ENCODE data around the gene UBE2Q2. TPM values are rescaled to one million over a fixed set of nuclear protein-coding genes. Genes with fewer than 3 reads are reported as not detected.
"Not testable (repeated sequence)": the region's sequence is repeated elsewhere in the genome, so short reads cannot be mapped to it uniquely, and the experiment has no call there.

UBE2Q2 gene
- total RNA-seq, 2 experiments from 2014 or later: 29.3 to 33.5 TPM

DNA sequence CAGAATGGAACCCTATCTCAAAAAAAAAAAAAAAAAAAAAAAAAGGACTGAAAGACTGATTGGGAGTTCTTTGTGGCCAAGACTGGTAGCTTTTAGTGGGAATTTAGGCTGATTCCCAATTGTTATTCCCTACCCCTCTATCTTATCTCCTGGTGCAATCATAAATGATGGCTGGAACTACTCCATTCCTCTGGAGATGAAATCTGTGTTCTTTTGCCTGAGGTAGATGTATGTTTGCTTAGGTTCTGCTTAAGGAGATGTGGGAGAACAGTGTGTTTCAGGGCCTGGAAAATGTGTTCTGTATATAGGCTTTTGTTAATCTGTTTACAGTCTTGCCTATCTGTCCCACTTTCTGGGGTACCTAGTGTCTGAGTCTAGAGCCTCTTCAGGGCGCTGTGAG, 19.5 kb downstream of the UBE2Q2 start:
- ATAC-seq (ENCODE audit: poor library complexity): no peak
- CTCF ChIA-PET: interaction anchor here (1.6 kb wide), 1 partner anchor 20 kb away, joined by 3 read pairs; the partner anchor contains the start of gene UBE2Q2

DNA sequence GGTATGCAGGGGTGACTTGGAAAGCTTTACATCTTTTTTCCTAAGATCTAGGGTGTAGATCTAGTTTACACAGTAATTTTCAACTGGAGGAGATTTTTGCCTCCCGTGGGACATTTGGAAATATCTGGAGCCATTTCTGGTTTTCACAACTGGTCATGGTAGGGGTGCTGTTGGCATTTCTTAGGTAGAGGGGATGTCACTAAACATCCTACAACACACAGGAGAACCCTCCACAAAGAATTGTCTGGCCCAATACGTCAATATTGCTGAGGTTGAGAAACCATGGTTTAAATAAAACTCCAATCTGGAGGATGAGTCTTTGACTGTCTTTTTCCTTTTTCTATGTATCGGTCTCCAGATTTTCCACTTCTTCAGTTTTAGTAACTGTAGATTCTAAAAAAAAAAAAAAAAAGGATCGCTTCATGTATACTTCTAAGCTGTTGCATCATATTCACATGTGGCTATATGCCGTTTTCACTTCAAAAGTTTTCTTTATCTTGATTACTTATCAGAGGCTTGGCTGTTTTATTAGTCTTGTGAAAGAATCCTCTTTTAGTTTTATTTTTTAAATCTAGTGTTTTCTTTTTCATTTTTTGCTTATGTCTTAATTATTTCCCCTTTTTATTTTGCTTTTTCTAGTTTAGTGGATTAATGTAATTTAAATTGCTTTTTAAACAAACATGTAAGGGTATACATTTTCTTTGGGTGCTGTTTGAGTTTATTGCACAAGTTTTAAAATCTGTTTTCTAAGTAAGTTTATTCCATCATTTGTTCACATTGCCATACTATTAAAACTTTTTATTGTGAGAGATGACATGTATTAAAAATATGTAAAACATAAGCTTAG, 21.2 kb downstream of the UBE2Q2 start:
- Mint-ChIP-seq H3K36me3 (ENCODE audit: low read depth) (peaks cover 91% of the 10 kb centered on the region), H3K4me1 (ENCODE audit: low read depth) (peaks cover 66% of the 10 kb centered on the region), H3K4me3 (no peak overlapping the region), H3K27ac (no peak overlapping the region), H3K27me3 (no peaks in the 10 kb centered on the region), H3K9me3 (no peaks in the 10 kb centered on the region)
- Histone ChIP-seq H3K27ac (ENCODE audit: low read depth in 1 of 2, low read length in 2 of 2) (no peak overlapping the region), H3K4me1 (ENCODE audit: insufficient read depth, low read length) (no peaks in the 10 kb centered on the region), H3K36me3 (ENCODE audit: insufficient read depth, low read length) (peaks cover 41% of the 10 kb centered on the region), H3K27me3 (ENCODE audit: control insufficient read depth in 1 of 2, insufficient read depth in 2 of 2, low read length in 2 of 2) (no peaks in the 10 kb centered on the region), H3K9me3 (ENCODE audit: control insufficient read depth in 1 of 2, insufficient read depth in 1 of 2, low read length in 2 of 2) (no peaks in the 10 kb centered on the region), H3K4me3 (ENCODE audit: low read length) (no peak overlapping the region)
- ChIA-PET CTCF (interaction anchor here (0.6 kb wide), 1 partner anchor 9 kb away, joined by 3 read pairs; no protein-coding TSS in a partner anchor), POLR2A (no interaction called here)
- intact Hi-C loops (cut with DNase I, micrococcal nuclease): loop anchor here in 1 of 2 experiments (5.0 kb wide), 1 partner anchor 38 kb away; the partner anchor contains the start of gene FBXO22
- no peak for DNase-seq
- TF ChIP-seq, protein P1, sequence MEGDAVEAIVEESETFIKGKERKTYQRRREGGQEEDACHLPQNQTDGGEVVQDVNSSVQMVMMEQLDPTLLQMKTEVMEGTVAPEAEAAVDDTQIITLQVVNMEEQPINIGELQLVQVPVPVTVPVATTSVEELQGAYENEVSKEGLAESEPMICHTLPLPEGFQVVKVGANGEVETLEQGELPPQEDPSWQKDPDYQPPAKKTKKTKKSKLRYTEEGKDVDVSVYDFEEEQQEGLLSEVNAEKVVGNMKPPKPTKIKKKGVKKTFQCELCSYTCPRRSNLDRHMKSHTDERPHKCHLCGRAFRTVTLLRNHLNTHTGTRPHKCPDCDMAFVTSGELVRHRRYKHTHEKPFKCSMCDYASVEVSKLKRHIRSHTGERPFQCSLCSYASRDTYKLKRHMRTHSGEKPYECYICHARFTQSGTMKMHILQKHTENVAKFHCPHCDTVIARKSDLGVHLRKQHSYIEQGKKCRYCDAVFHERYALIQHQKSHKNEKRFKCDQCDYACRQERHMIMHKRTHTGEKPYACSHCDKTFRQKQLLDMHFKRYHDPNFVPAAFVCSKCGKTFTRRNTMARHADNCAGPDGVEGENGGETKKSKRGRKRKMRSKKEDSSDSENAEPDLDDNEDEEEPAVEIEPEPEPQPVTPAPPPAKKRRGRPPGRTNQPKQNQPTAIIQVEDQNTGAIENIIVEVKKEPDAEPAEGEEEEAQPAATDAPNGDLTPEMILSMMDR (IDR thresholded peaks at IDR 0.05): no peak
- ATAC-seq (ENCODE audit: poor library complexity): no peak

More for the DNA sequence above, 19.5 kb downstream of the UBE2Q2 start:
- Mint-ChIP-seq H3K27ac (no peak overlapping the region), H3K9me3 (no peaks in the 10 kb centered on the region), H3K27me3 (no peaks in the 10 kb centered on the region), H3K4me1 (ENCODE audit: low read depth) (peaks cover 77% of the 10 kb centered on the region), H3K4me3 (no peak overlapping the region), H3K36me3 (ENCODE audit: low read depth) (peaks cover 91% of the 10 kb centered on the region)
- TF ChIP-seq, protein P1 (IDR thresholded peaks at IDR 0.05): no peak
- no peak overlapping the region for H3K27ac ChIP-seq (ENCODE audit: low read depth in 1 of 2, low read length in 2 of 2)
- intact Hi-C loops (cut with DNase I, micrococcal nuclease): loop anchor here in 1 of 2 experiments (2.0 to 5.0 kb wide), 2 partner anchors 18 to 40 kb away; partner anchors contain the start of gene FBXO22
- no peaks in the 10 kb centered on the region for H3K4me1 ChIP-seq (ENCODE audit: insufficient read depth, low read length)
- no peak for DNase-seq
- POLR2A ChIA-PET: interaction anchor here (1.1 kb wide), 1 partner anchor 20 kb away, joined by 4 read pairs; no protein-coding TSS in a partner anchor
- no peaks in the 10 kb centered on the region for H3K27me3 ChIP-seq (ENCODE audit: control insufficient read depth in 1 of 2, insufficient read depth in 2 of 2, low read length in 2 of 2)
- H3K9me3 ChIP-seq (ENCODE audit: control insufficient read depth in 1 of 2, insufficient read depth in 1 of 2, low read length in 2 of 2): no peaks in the 10 kb centered on the region
- peaks cover 45% of the 10 kb centered on the region for H3K36me3 ChIP-seq (ENCODE audit: insufficient read depth, low read length)
- no peak overlapping the region for H3K4me3 ChIP-seq (ENCODE audit: low read length)

DNA sequence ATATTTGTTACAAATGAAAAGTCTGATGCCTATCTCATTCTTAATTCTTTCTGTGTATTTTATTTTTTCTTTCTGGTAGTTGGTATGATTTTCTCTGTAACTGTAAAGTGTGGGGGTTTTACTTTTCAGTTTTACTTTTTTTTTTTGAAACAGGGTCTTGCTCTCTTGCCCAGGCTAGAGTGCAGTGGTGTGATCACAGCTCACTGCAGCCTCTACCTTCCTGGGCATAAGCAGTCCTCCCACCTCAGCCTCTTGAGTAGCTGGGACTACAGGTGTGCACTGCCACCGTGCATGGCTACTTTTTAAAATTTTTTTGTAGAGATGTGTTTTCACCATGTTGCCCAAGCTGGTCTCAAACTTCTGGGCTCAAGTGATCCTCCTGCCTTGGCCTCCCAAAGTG, 22.8 kb downstream of the UBE2Q2 start:
- H3K9me3 ChIP-seq (ENCODE audit: control insufficient read depth in 1 of 2, insufficient read depth in 1 of 2, low read length in 2 of 2); H3K27me3 Mint-ChIP-seq; H3K27ac ChIP-seq (ENCODE audit: low read depth in 1 of 2, low read length in 2 of 2); H3K27me3 ChIP-seq (ENCODE audit: control insufficient read depth in 1 of 2, insufficient read depth in 2 of 2, low read length in 2 of 2); CTCF ChIA-PET; intact Hi-C loops (cut with DNase I, micrococcal nuclease); H3K4me3 Mint-ChIP-seq; H3K4me3 ChIP-seq (ENCODE audit: low read length); ATAC-seq (ENCODE audit: poor library complexity); H3K27ac Mint-ChIP-seq; DNase-seq; H3K9me3 Mint-ChIP-seq; H3K4me1 ChIP-seq (ENCODE audit: insufficient read depth, low read length): not testable (repeated sequence)
- Mint-ChIP-seq H3K36me3 (ENCODE audit: low read depth) (peaks cover 89% of the 10 kb centered on the region), H3K4me1 (ENCODE audit: low read depth) (peaks cover 52% of the 10 kb centered on the region)
- POLR2A ChIA-PET: interaction anchor here (0.7 kb wide), 1 partner anchor 24 kb away, joined by 3 read pairs; no protein-coding TSS in a partner anchor
- peaks cover 43% of the 10 kb centered on the region for H3K36me3 ChIP-seq (ENCODE audit: insufficient read depth, low read length)
